Type B pancreatic cell (in vitro differentiated cells): ENCODE measurements around the gene DNAJB2. TPM values are rescaled to one million over a fixed set of nuclear protein-coding genes. Genes with fewer than 3 reads are reported as not detected.
A peak's percentile ranks its signal among the peaks of the same experiment; 100 is the strongest.

ENCODE experiments used
- DNase-seq: peaks from one replicate; pipeline ENCODE4 v3.0.0; 2021; ENCODE audit warnings: mixed read lengths; ENCODE audit not compliant: unreplicated experiment; ENCODE audit errors: extremely low spot score
- H3K27ac Mint-ChIP-seq: 2 replicates; pipeline ENCODE4 v1.8.0; 2021; ENCODE audit warnings: mild to moderate bottlenecking, mixed read lengths
- H3K27me3 Mint-ChIP-seq: 2 replicates; pipeline ENCODE4 v1.8.0; 2021; ENCODE audit warnings: mixed read lengths
- H3K36me3 Mint-ChIP-seq: 2 replicates; pipeline ENCODE4 v1.8.0; 2021; ENCODE audit warnings: mixed read lengths
- H3K4me1 Mint-ChIP-seq: one replicate; pipeline ENCODE4 v1.8.0; 2021; ENCODE audit warnings: mixed read lengths; ENCODE audit not compliant: unreplicated experiment
- H3K4me3 Mint-ChIP-seq: 2 replicates; pipeline ENCODE4 v1.8.0; 2021; ENCODE audit warnings: mild to moderate bottlenecking, mixed read lengths
- H3K9me3 Mint-ChIP-seq: 2 replicates; pipeline ENCODE4 v1.8.0; 2021; ENCODE audit warnings: mixed read lengths
- CTCF ChIP-seq: fragments of 200-600 bp; sonication (generic); conservative IDR thresholded peaks from 2 replicates; pipeline ENCODE4 v1.5.0; 2021; ENCODE audit warnings: antibody characterized with exemption, mild to moderate bottlenecking
- total RNA-seq: library from RNA; stranded (reverse); gene quantifications from 2 replicates; pipeline ENCODE4 v1.2.1, GENCODE V29; 2021; ENCODE audit warnings: low replicate concordance

DNAJB2 gene
- total RNA-seq, 1 donor from 2014 or later = 68.5 TPM

GRCh38 chr2:219249203-219249980, 29.8 kb upstream of the DNAJB2 start:
- peak overlapping the region; percentile 98 for H3K27ac Mint-ChIP-seq
- H3K9me3 Mint-ChIP-seq = no peaks in the 10 kb centered on the region
- H3K4me3 Mint-ChIP-seq = peak overlapping the region; percentile 81
- peaks cover 33% of the 10 kb centered on the region for H3K27me3 Mint-ChIP-seq
- H3K4me1 Mint-ChIP-seq = peaks cover 14% of the 10 kb centered on the region
- TF ChIP-seq CTCF = no peak
- DNase-seq = no peak
- no peaks in the 10 kb centered on the region for H3K36me3 Mint-ChIP-seq

- H3K9me3 Mint-ChIP-seq = no peaks in the 10 kb centered on the region
- H3K4me3 Mint-ChIP-seq = peak overlapping the region; percentile 81
- peaks cover 14% of the 10 kb centered on the region for H3K4me1 Mint-ChIP-seq
- no peak for TF ChIP-seq CTCF
- peak overlapping the region; percentile 98 for H3K27ac Mint-ChIP-seq
- H3K27me3 Mint-ChIP-seq = peaks cover 41% of the 10 kb centered on the region
- DNase-seq = no peak
- no peaks in the 10 kb centered on the region for H3K36me3 Mint-ChIP-seq
These were observed 29.0 kb upstream of the DNAJB2 start for GRCh38 chr2:219250049-219250781.

- TF ChIP-seq CTCF = no peak
- peaks cover 56% of the 10 kb centered on the region for H3K27me3 Mint-ChIP-seq
- peak overlapping the region; percentile 11 for H3K27ac Mint-ChIP-seq
- no peaks in the 10 kb centered on the region for H3K9me3 Mint-ChIP-seq
- DNase-seq = no peak
- peaks cover 14% of the 10 kb centered on the region for H3K4me1 Mint-ChIP-seq
- H3K36me3 Mint-ChIP-seq = no peaks in the 10 kb centered on the region
- H3K4me3 Mint-ChIP-seq = peak overlapping the region; percentile 83
These were observed 27.5 kb upstream of the DNAJB2 start for GRCh38 chr2:219251656-219252055.

- H3K9me3 Mint-ChIP-seq = no peaks in the 10 kb centered on the region
- H3K36me3 Mint-ChIP-seq = no peaks in the 10 kb centered on the region
- H3K4me3 Mint-ChIP-seq = peak overlapping the region; percentile 83
- TF ChIP-seq CTCF = no peak
- DNase-seq = no peak
- H3K4me1 Mint-ChIP-seq = peaks cover 14% of the 10 kb centered on the region
- peaks cover 56% of the 10 kb centered on the region for H3K27me3 Mint-ChIP-seq
- H3K27ac Mint-ChIP-seq = no peak overlapping the region
These were observed 27.1 kb upstream of the DNAJB2 start for GRCh38 chr2:219252084-219252483.

- Mint-ChIP-seq H3K27ac (peak overlapping the region; percentile 64), H3K4me3 (peak overlapping the region; percentile 83), H3K27me3 (peaks cover 56% of the 10 kb centered on the region), H3K9me3 (no peaks in the 10 kb centered on the region), H3K4me1 (peaks cover 14% of the 10 kb centered on the region), H3K36me3 (no peaks in the 10 kb centered on the region)
- no peak for DNase-seq
- no peak for TF ChIP-seq CTCF
These were observed 26.6 kb upstream of the DNAJB2 start for GRCh38 chr2:219252570-219252899.
